GM12801 (cell line): ENCODE measurements around the gene AUTS2.

Experiments
- CTCF ChIP-seq: IDR thresholded peaks from one replicate; pipeline ENCODE4 v1.5.1; 2011; ENCODE audit warnings: control low read depth; ENCODE audit not compliant: insufficient read length; ENCODE audit errors: extremely low read depth

AUTS2 gene

GRCh38 chr7:69804962-69805361, 206.7 kb downstream of the AUTS2 start:
- TF ChIP-seq CTCF, result no peak

- no peak for TF ChIP-seq CTCF
These were observed 210.1 kb downstream of the AUTS2 start for GRCh38 chr7:69808391-69808790.

GRCh38 chr7:69811476-69812308, 213.4 kb downstream of the AUTS2 start:
- TF ChIP-seq CTCF, result no peak

GRCh38 chr7:69812756-69813155, 214.5 kb downstream of the AUTS2 start:
- no peak for TF ChIP-seq CTCF

- TF ChIP-seq CTCF, result no peak
These were observed 215.5 kb downstream of the AUTS2 start for GRCh38 chr7:69813637-69814240.

- TF ChIP-seq CTCF, result no peak
These were observed 216.2 kb downstream of the AUTS2 start for GRCh38 chr7:69814421-69814962.

GRCh38 chr7:69816501-69816900, 218.2 kb downstream of the AUTS2 start:
- no peak for TF ChIP-seq CTCF
